ENCODE measurements around the gene PDE2A.

- TF ChIP-seq POU6F1 (CRISPR knock-in tag; IDR thresholded peaks at IDR 0.05; ENCODE audit: borderline replicate concordance, low read depth) = no peak
- TF ChIP-seq CREB5 (CRISPR knock-in tag; IDR thresholded peaks at IDR 0.05; ENCODE audit: low read depth) = no peak
- TF ChIP-seq TOX (CRISPR knock-in tag; IDR thresholded peaks at IDR 0.05; ENCODE audit: borderline replicate concordance) = no peak
- TF ChIP-seq RARB (CRISPR knock-in tag; IDR thresholded peaks at IDR 0.05) = no peak
- TF ChIP-seq OSR1 (CRISPR knock-in tag; IDR thresholded peaks at IDR 0.05) = no peak
- no peak for TF ChIP-seq ARNTL (CRISPR knock-in tag; IDR thresholded peaks at IDR 0.05; ENCODE audit: borderline replicate concordance, low read depth)
- TF ChIP-seq PPARA (CRISPR knock-in tag; IDR thresholded peaks at IDR 0.05; ENCODE audit: borderline replicate concordance) = no peak
- TF ChIP-seq GLIS3 (CRISPR knock-in tag; IDR thresholded peaks at IDR 0.05) = no peak
- TF ChIP-seq ESRRG (CRISPR knock-in tag; IDR thresholded peaks at IDR 0.05) = no peak
- TF ChIP-seq ZFP3 (CRISPR knock-in tag; IDR thresholded peaks at IDR 0.05) = no peak
- TF ChIP-seq ZNF70 (CRISPR knock-in tag; IDR thresholded peaks at IDR 0.05) = no peak
- no peak for TF ChIP-seq CSRNP3 (CRISPR knock-in tag; IDR thresholded peaks at IDR 0.05)
These were observed 70.0 kb downstream of the PDE2A start for GRCh38 chr11:72604256-72604655.

Data from SK-N-SH treated with all-trans-retinoic acid at 6 μM for 48 hours (cell line).